ENCODE data around the gene UFD1. TPM values are rescaled to one million over a fixed set of nuclear protein-coding genes. Genes with fewer than 3 reads are reported as not detected.

UFD1 gene
- total and polyA plus RNA-seq, 2 of the 13 experiments (the other 11 are each of a cell fraction or from before 2014, with no cell fraction given) = 47.9 to 51.1 TPM

GRCh38 chr22:19482297-19482696 lies 3.3 kb upstream of the UFD1 start:
- FAIRE-seq = no peak

More at GRCh38 chr22:19482297-19482696, 3.3 kb upstream of the UFD1 start:
- in situ Hi-C loops (cut with HindIII; ENCODE audit: extremely low pct_ligation_motif_present, low pct_unique_long_range_greater_than_20kb) = loop anchor here (5.0 to 10.0 kb wide), 2 partner anchors 63 to 145 kb away; no protein-coding TSS in a partner anchor
- ATAC-seq = no peak
- H3K4me1 ChIP-seq (ENCODE audit: insufficient read depth, low read length) = peaks cover 16% of the 10 kb centered on the region
- WGBS (ENCODE audit: low lambda C conversion rate) = 97% methylated on average over 7 of the region's 9 CpGs
- no peak overlapping the region for H3K27ac ChIP-seq (ENCODE audit: extremely low read length, insufficient read depth, low read length)
- TF ChIP-seq DDIT3 (CRISPR knock-in tag; IDR thresholded peaks at IDR 0.05) (no peak), ARHGAP35 (CRISPR knock-in tag; IDR thresholded peaks at IDR 0.05; ENCODE audit: borderline replicate concordance) (no peak), HIC2 (CRISPR knock-in tag; IDR thresholded peaks at IDR 0.05; ENCODE audit: low read depth) (no peak), MBD4 (IDR thresholded peaks at IDR 0.05; ENCODE audit: borderline replicate concordance, low read length) (no peak), NFKBIZ (CRISPR knock-in tag; IDR thresholded peaks at IDR 0.05) (no peak), ZNF414 (CRISPR knock-in tag; IDR thresholded peaks at IDR 0.05) (no peak), CBFB (CRISPR knock-in tag; IDR thresholded peaks at IDR 0.05) (no peak)
- H4K20me1 ChIP-seq (ENCODE audit: insufficient read depth, low read length) = peaks cover 11% of the 10 kb centered on the region; the same call in 1 of the 2 replicates
- BruUV-seq (replicated peaks) = no TSS peak
- H3K4me2 ChIP-seq (ENCODE audit: low read depth, low read length) = no peak overlapping the region
- no peak for DNase-seq (ENCODE audit: low spot score)
- no peaks in the 10 kb centered on the region for H3K9me3 ChIP-seq (ENCODE audit: low read length)
- POLR2A ChIA-PET = no interaction called here
- intact Hi-C loops (cut with micrococcal nuclease; ENCODE audit: unreplicated experiment) = no loop called here
- no peak overlapping the region for H2AFZ ChIP-seq (ENCODE audit: low read length)
- no peaks in the 10 kb centered on the region; a peak in 1 of 5 replicates for H3K27me3 ChIP-seq (ENCODE audit: control insufficient read depth in 1 of 2, insufficient read depth in 2 of 2, low read length in 2 of 2)
- H3K36me3 ChIP-seq (replicated peaks in 1 of 2; ENCODE audit: control insufficient read depth in 1 of 2, insufficient read depth in 2 of 2, low read length in 2 of 2) = peaks cover 4 to 29% of the 10 kb centered on the region in 2 experiments; a peak in 4 of 5 replicates
- no peak overlapping the region for H3K9ac ChIP-seq (ENCODE audit: insufficient read depth, low read depth, low read length)
- CTCF ChIA-PET (ENCODE audit: low intra/inter-chr PET ratio, low total read pairs) = no interaction called here
- H3K4me3 ChIP-seq (replicated peaks in 1 of 3; ENCODE audit: insufficient read depth in 1 of 3, low read depth in 2 of 3, low read length in 3 of 3) = no peak overlapping the region
- H3K79me2 ChIP-seq (ENCODE audit: insufficient read depth, low read length) = peaks cover 24% of the 10 kb centered on the region

Data from HepG2 (cell line).